K562 (cell line): ENCODE measurements around the gene FERMT3. TPM values are rescaled to one million over a fixed set of nuclear protein-coding genes. Genes with fewer than 3 reads are reported as not detected.
A peak's percentile ranks its signal among the peaks of the same experiment; 100 is the strongest.

ENCODE experiments used
- BDP1 ChIP-seq: IDR thresholded peaks from 3 replicates; pipeline ENCODE4 v1.6.1; 2011; ENCODE audit not compliant: insufficient read length, insufficient read depth
- CC2D1A ChIP-seq: fragments of 450-650 bp; IDR thresholded peaks from 2 replicates; pipeline ENCODE4 v1.6.1; 2017; ENCODE audit warnings: mild to moderate bottlenecking
- CCAR2 ChIP-seq: fragments of 200-400 bp; formaldehyde crosslinking; IDR thresholded peaks from 2 replicates; pipeline ENCODE4 v1.6.1; 2017; ENCODE audit warnings: mild to moderate bottlenecking, low read depth, low read length
- EWSR1 ChIP-seq: fragments of 450-650 bp; IDR thresholded peaks from 2 replicates; pipeline ENCODE4 v1.6.1; 2018; ENCODE audit warnings: borderline replicate concordance, mild to moderate bottlenecking, low read depth, moderate library complexity; ENCODE audit not compliant: partially characterized antibody
- LEF1 ChIP-seq: fragments of 450-650 bp; IDR thresholded peaks from 2 replicates; pipeline ENCODE4 v1.6.1; 2016; ENCODE audit warnings: mild to moderate bottlenecking
- MCM7 ChIP-seq, 2 experiments: fragments of 450-650 bp; IDR thresholded peaks; 2 replicates each; pipeline ENCODE4 v1.6.1; 2016 to 2018
- MEF2D ChIP-seq: conservative IDR thresholded peaks from 2 replicates; pipeline ENCODE4 v1.6.1; 2016; ENCODE audit warnings: low read depth, missing genetic modification characterization, missing compliant biosample characterization
- NBN ChIP-seq: fragments of 450-650 bp; IDR thresholded peaks from 2 replicates; pipeline ENCODE4 v1.6.1; 2016; ENCODE audit warnings: low read depth, mild to moderate bottlenecking
- NUFIP1 ChIP-seq: fragments of 450-650 bp; IDR thresholded peaks from 2 replicates; pipeline ENCODE4 v1.6.1; 2018; ENCODE audit not compliant: partially characterized antibody
- PHTF2 ChIP-seq: fragments of 250-450 bp; sonication (Bioruptor Pico); IDR thresholded peaks from 2 replicates; pipeline ENCODE4 v1.5.0; 2021; ENCODE audit warnings: mild to moderate bottlenecking
- RBM25 ChIP-seq: fragments of 200-400 bp; formaldehyde crosslinking; IDR thresholded peaks from 2 replicates; pipeline ENCODE4 v1.6.1; 2018; ENCODE audit warnings: low read length, low read depth, moderate library complexity; ENCODE audit not compliant: severe bottlenecking
- SNIP1 ChIP-seq: fragments of 450-650 bp; IDR thresholded peaks from 2 replicates; pipeline ENCODE4 v1.7.1; 2017; ENCODE audit warnings: low read depth, mild to moderate bottlenecking
- TCF3 ChIP-seq: sonication (generic); formaldehyde crosslinking; IDR thresholded peaks from 2 replicates; pipeline ENCODE4 v1.4.0; 2020; ENCODE audit warnings: mild to moderate bottlenecking, missing genetic modification reagents
- XRCC5 ChIP-seq: fragments of 200-400 bp; formaldehyde crosslinking; IDR thresholded peaks from 2 replicates; pipeline ENCODE4 v1.6.1; 2017; ENCODE audit warnings: low read depth, mild to moderate bottlenecking, low read length
- ZNF143 ChIP-seq: sonication (generic); formaldehyde crosslinking; IDR thresholded peaks from 2 replicates; pipeline ENCODE4 v1.9.0; 2022; ENCODE audit warnings: mild to moderate bottlenecking, missing genetic modification reagents
- ZNF217 ChIP-seq: sonication (generic); formaldehyde crosslinking; IDR thresholded peaks from 2 replicates; pipeline ENCODE4 v1.8.0; 2022; ENCODE audit warnings: mild to moderate bottlenecking, missing genetic modification reagents
- ZNF436 ChIP-seq: fragments of 250-450, 450-650 bp; sonication (Bioruptor Pico); formaldehyde crosslinking; IDR thresholded peaks from 2 replicates; pipeline ENCODE4 v1.7.0; 2020; ENCODE audit warnings: mild to moderate bottlenecking
- polyA plus RNA-seq, 8 experiments: library from polyadenylated mRNA; depleted of rRNA in 4 of 8; stranded (reverse) in 5 of 8; unstranded in 3 of 8; fragments of >200 nt; fragmentation: Nextera tagmentation in 2 of 8; fragmentation: Illumina TruSeq in 1 of 8; extraction: Ambion mirVana in 2 of 8; extraction: Trizol in 1 of 8; gene quantifications; 2 replicates each; pipeline versions ENCODE4 v1.2.1 to v1.2.3, GENCODE V29; 2011 to 2014; ENCODE audit warnings: inconsistent platforms in 1 of 8, missing spikeins in 1 of 8
- total RNA-seq, 7 experiments: library from RNA; depleted of rRNA in 6 of 7; stranded (reverse); fragments of >200 nt in 6 of 7; fragmentation: Illumina TruSeq in 2 of 7; extraction: Trizol in 2 of 7; gene quantifications; 2 replicates each; pipeline versions ENCODE4 v1.2.1 to v1.2.3, GENCODE V29; 2011 to 2021; ENCODE audit warnings: low replicate concordance in 1 of 7
- TF ChIP-seq, protein P1 (sequence below): fragments of 450-650 bp; IDR thresholded peaks from 2 replicates; pipeline ENCODE4 v1.6.1; 2018; ENCODE audit not compliant: partially characterized antibody
- TF ChIP-seq, protein P2 (sequence below): fragments of 450-650 bp; formaldehyde crosslinking; IDR thresholded peaks from 2 replicates; pipeline ENCODE4 v1.4.0; 2020; ENCODE audit warnings: mild to moderate bottlenecking, moderate library complexity
- TF ChIP-seq, protein P3 (sequence below): sonication (generic); formaldehyde crosslinking; IDR thresholded peaks from 2 replicates; pipeline ENCODE4 v1.8.0; 2022; ENCODE audit warnings: mild to moderate bottlenecking, missing genetic modification reagents
- TF ChIP-seq, protein P4 (sequence below): fragments of 450-650 bp; IDR thresholded peaks from 2 replicates; pipeline ENCODE4 v1.6.1; 2016; ENCODE audit warnings: borderline replicate concordance

FERMT3 gene
- total and polyA plus RNA-seq, 9 of the 15 experiments (the other 6 are each of a cell fraction or from before 2014, with no cell fraction given), result 3.2 to 275 (median 79.7) TPM

DNA sequence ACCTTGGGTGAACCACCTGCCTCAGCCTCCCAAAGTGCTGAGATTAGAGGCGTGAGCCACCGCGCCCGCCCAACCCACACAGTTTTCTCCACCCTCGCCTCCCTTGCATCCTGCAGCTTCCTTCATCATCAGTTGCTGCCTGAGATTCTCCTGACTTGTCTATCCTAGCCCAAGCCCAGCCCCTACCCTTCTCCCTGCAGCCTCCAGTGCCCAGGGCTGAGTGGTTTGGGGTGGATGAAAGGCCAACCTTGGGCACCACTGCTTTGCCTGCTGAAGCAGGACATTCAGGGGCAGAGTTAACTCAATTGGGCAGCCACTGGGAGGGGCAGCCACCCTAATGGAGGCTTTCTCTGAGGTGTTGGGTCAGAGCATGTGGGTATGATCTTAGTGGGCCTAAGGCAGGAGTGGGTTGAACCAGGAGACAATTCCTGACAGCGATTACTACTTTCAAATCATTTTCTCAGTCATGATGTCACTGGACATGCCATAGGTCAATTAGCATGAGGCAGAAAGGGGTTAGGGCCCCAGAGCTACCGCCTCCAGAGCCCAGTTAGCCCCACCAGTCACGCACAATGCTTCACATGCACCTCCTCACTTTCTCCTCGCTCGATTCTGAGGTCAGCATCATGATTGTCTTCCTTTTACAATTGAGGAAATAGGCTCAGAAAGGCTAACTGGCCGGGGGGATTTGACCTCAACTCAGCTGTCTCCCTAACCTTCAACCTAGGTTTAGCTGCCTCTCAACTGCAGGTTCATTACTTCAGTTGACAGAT, 33.3 kb downstream of the FERMT3 start (continued):
- no peak for TF ChIP-seq SNIP1
- TF ChIP-seq MEF2D (tag), result no peak
- TF ChIP-seq BDP1, result no peak
- TF ChIP-seq CCAR2, result no peak
- no peak for TF ChIP-seq NBN
- no peak for TF ChIP-seq MCM7 (IDR thresholded peaks at IDR 0.05)
- TF ChIP-seq CC2D1A, result no peak
- TF ChIP-seq, protein P1, sequence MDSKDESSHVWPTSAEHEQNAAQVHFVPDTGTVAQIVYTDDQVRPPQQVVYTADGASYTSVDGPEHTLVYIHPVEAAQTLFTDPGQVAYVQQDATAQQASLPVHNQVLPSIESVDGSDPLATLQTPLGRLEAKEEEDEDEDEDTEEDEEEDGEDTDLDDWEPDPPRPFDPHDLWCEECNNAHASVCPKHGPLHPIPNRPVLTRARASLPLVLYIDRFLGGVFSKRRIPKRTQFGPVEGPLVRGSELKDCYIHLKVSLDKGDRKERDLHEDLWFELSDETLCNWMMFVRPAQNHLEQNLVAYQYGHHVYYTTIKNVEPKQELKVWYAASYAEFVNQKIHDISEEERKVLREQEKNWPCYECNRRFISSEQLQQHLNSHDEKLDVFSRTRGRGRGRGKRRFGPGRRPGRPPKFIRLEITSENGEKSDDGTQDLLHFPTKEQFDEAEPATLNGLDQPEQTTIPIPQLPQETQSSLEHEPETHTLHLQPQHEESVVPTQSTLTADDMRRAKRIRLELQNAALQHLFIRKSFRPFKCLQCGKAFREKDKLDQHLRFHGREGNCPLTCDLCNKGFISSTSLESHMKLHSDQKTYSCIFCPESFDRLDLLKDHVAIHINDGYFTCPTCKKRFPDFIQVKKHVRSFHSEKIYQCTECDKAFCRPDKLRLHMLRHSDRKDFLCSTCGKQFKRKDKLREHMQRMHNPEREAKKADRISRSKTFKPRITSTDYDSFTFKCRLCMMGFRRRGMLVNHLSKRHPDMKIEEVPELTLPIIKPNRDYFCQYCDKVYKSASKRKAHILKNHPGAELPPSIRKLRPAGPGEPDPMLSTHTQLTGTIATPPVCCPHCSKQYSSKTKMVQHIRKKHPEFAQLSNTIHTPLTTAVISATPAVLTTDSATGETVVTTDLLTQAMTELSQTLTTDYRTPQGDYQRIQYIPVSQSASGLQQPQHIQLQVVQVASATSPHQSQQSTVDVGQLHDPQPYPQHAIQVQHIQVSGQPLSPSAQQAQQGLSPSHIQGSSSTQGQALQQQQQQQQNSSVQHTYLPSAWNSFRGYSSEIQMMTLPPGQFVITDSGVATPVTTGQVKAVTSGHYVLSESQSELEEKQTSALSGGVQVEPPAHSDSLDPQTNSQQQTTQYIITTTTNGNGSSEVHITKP, result no peak
- TF ChIP-seq LEF1, result no peak
- no peak for TF ChIP-seq NUFIP1
- TF ChIP-seq, protein P2, sequence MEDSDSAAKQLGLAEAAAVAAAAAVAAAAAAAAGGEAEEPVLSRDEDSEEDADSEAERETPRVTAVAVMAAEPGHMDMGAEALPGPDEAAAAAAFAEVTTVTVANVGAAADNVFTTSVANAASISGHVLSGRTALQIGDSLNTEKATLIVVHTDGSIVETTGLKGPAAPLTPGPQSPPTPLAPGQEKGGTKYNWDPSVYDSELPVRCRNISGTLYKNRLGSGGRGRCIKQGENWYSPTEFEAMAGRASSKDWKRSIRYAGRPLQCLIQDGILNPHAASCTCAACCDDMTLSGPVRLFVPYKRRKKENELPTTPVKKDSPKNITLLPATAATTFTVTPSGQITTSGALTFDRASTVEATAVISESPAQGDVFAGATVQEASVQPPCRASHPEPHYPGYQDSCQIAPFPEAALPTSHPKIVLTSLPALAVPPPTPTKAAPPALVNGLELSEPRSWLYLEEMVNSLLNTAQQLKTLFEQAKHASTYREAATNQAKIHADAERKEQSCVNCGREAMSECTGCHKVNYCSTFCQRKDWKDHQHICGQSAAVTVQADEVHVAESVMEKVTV (CRISPR knock-in tag), result no peak; the same call in 1 of the 2 replicates
- no peak for TF ChIP-seq ZNF143 (CRISPR knock-in tag)
- no peak for TF ChIP-seq TCF3
- no peak for TF ChIP-seq PHTF2 (CRISPR knock-in tag)
- no peak for TF ChIP-seq ZNF217 (CRISPR knock-in tag)
- TF ChIP-seq, protein P3, sequence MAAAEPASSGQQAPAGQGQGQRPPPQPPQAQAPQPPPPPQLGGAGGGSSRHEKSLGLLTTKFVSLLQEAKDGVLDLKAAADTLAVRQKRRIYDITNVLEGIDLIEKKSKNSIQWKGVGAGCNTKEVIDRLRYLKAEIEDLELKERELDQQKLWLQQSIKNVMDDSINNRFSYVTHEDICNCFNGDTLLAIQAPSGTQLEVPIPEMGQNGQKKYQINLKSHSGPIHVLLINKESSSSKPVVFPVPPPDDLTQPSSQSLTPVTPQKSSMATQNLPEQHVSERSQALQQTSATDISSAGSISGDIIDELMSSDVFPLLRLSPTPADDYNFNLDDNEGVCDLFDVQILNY, result no peak
- no peak for TF ChIP-seq RBM25
- no peak for TF ChIP-seq EWSR1
- no peak for TF ChIP-seq ZNF436
- TF ChIP-seq XRCC5, result 0 out of 2 replicates have a peak, but pooled peaks have one; percentile 2
- TF ChIP-seq, protein P4, sequence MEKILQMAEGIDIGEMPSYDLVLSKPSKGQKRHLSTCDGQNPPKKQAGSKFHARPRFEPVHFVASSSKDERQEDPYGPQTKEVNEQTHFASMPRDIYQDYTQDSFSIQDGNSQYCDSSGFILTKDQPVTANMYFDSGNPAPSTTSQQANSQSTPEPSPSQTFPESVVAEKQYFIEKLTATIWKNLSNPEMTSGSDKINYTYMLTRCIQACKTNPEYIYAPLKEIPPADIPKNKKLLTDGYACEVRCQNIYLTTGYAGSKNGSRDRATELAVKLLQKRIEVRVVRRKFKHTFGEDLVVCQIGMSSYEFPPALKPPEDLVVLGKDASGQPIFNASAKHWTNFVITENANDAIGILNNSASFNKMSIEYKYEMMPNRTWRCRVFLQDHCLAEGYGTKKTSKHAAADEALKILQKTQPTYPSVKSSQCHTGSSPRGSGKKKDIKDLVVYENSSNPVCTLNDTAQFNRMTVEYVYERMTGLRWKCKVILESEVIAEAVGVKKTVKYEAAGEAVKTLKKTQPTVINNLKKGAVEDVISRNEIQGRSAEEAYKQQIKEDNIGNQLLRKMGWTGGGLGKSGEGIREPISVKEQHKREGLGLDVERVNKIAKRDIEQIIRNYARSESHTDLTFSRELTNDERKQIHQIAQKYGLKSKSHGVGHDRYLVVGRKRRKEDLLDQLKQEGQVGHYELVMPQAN, result no peak
